ENCODE results near the gene RAPGEF2.

DNA sequence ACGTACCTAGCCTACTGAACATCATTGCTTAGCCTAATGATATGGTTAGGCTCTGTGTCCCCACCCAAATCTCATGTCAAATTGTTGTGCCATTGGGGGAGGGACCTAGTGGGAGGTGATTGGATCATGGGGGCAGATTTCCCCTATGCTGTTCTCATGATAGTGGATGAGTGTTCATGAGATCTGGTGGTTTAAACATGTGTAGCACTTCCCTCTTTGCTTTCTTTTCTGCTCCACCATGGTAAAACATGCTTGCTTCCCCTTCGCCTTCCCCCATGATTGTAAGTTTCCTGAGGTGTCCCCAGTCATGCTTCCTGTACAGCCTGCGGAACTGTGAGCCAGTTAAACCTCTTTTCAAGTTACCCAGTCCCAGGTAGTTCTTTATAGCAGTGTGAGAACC lies 102.6 kb downstream of the RAPGEF2 start:
- TF ChIP-seq TCF7 (IDR thresholded peaks at IDR 0.05; ENCODE audit: borderline replicate concordance): no peak
- TF ChIP-seq, protein P1, sequence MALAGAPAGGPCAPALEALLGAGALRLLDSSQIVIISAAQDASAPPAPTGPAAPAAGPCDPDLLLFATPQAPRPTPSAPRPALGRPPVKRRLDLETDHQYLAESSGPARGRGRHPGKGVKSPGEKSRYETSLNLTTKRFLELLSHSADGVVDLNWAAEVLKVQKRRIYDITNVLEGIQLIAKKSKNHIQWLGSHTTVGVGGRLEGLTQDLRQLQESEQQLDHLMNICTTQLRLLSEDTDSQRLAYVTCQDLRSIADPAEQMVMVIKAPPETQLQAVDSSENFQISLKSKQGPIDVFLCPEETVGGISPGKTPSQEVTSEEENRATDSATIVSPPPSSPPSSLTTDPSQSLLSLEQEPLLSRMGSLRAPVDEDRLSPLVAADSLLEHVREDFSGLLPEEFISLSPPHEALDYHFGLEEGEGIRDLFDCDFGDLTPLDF (CRISPR knock-in tag; IDR thresholded peaks at IDR 0.05): no peak
- TF ChIP-seq SRSF1 (IDR thresholded peaks at IDR 0.05; ENCODE audit: low read depth, low read length): no peak
- TF ChIP-seq, protein P2, sequence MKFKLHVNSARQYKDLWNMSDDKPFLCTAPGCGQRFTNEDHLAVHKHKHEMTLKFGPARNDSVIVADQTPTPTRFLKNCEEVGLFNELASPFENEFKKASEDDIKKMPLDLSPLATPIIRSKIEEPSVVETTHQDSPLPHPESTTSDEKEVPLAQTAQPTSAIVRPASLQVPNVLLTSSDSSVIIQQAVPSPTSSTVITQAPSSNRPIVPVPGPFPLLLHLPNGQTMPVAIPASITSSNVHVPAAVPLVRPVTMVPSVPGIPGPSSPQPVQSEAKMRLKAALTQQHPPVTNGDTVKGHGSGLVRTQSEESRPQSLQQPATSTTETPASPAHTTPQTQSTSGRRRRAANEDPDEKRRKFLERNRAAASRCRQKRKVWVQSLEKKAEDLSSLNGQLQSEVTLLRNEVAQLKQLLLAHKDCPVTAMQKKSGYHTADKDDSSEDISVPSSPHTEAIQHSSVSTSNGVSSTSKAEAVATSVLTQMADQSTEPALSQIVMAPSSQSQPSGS (CRISPR knock-in tag; IDR thresholded peaks at IDR 0.05): no peak
- TF ChIP-seq BACH1 (tag; IDR thresholded peaks at IDR 0.05): no peak
- TF ChIP-seq, protein P3, sequence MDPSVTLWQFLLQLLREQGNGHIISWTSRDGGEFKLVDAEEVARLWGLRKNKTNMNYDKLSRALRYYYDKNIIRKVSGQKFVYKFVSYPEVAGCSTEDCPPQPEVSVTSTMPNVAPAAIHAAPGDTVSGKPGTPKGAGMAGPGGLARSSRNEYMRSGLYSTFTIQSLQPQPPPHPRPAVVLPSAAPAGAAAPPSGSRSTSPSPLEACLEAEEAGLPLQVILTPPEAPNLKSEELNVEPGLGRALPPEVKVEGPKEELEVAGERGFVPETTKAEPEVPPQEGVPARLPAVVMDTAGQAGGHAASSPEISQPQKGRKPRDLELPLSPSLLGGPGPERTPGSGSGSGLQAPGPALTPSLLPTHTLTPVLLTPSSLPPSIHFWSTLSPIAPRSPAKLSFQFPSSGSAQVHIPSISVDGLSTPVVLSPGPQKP (CRISPR knock-in tag; IDR thresholded peaks at IDR 0.05): no peak
- TF ChIP-seq ERF (CRISPR knock-in tag; IDR thresholded peaks at IDR 0.05): no peak
- TF ChIP-seq, protein P4, sequence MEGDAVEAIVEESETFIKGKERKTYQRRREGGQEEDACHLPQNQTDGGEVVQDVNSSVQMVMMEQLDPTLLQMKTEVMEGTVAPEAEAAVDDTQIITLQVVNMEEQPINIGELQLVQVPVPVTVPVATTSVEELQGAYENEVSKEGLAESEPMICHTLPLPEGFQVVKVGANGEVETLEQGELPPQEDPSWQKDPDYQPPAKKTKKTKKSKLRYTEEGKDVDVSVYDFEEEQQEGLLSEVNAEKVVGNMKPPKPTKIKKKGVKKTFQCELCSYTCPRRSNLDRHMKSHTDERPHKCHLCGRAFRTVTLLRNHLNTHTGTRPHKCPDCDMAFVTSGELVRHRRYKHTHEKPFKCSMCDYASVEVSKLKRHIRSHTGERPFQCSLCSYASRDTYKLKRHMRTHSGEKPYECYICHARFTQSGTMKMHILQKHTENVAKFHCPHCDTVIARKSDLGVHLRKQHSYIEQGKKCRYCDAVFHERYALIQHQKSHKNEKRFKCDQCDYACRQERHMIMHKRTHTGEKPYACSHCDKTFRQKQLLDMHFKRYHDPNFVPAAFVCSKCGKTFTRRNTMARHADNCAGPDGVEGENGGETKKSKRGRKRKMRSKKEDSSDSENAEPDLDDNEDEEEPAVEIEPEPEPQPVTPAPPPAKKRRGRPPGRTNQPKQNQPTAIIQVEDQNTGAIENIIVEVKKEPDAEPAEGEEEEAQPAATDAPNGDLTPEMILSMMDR (IDR thresholded peaks at IDR 0.05 in 2 of 3, conservative IDR thresholded peaks at IDR 0.05 in 1 of 3; ENCODE audit: insufficient read depth in 2 of 3, low read depth in 1 of 3, low read length in 3 of 3): no peak
